Muscle of arm (tissue), 14 donors: Measurements from ENCODE around the gene MRPS2. TPM values are rescaled to one million over a fixed set of nuclear protein-coding genes. Genes with fewer than 3 reads are reported as not detected.
"Not testable (repeated sequence)": the region's sequence is repeated elsewhere in the genome, so short reads cannot be mapped to it uniquely, and the experiment has no call there.

Source experiments
- DNase-seq: peaks from one replicate; pipeline ENCODE4 v3.0.0-alpha.2; 2013
- long read RNA-seq, 11 donors: transcript quantifications; one replicate each; lab custom pipeline, GENCODE V29; 2026
- polyA plus RNA-seq, 12 donors: library from polyadenylated mRNA; unstranded; fragments of 120-200 nt; gene quantifications; one replicate each; pipeline ENCODE4 v1.2.1, GENCODE V29; 2013; ENCODE audit not compliant: insufficient read length in 12 of 12

The MRPS2 gene
- polyA plus RNA-seq: 10 to 100 TPM in 11 of 12 donors, not detected in 1; 17.2 to 45.4 (median 27.0) TPM
- long read RNA-seq, donor 1, transcript MRPS2-201 (4 exons, 1,510 nt): major isoform, 23 of 37 reads
- long read RNA-seq, donor 1, partial matches to known transcripts: 12 of 37 reads
- long read RNA-seq, donor 1, other reads (novel, unspliced or antisense): 0 of 37 reads
- long read RNA-seq, donor 2, transcript MRPS2-201 (4 exons, 1,510 nt): major isoform, 31 of 34 reads
- long read RNA-seq, donor 2, partial matches to known transcripts: 0 of 34 reads
- long read RNA-seq, donor 2, other reads (novel, unspliced or antisense): 0 of 34 reads
- long read RNA-seq, donor 3, transcript MRPS2-201 (4 exons, 1,510 nt): major isoform, 9 of 15 reads
- long read RNA-seq, donor 3, partial matches to known transcripts: 5 of 15 reads
- long read RNA-seq, donor 3, other reads (novel, unspliced or antisense): 0 of 15 reads
- long read RNA-seq, donor 4, transcript MRPS2-201 (4 exons, 1,510 nt): major isoform, 10 of 10 reads
- long read RNA-seq, donor 4, partial matches to known transcripts: 0 of 10 reads
- long read RNA-seq, donor 4, other reads (novel, unspliced or antisense): 0 of 10 reads
- long read RNA-seq, donor 5: 0 reads
- long read RNA-seq, donor 6, transcript MRPS2-201 (4 exons, 1,510 nt): major isoform, 18 of 19 reads
- long read RNA-seq, donor 6, partial matches to known transcripts: 0 of 19 reads
- long read RNA-seq, donor 6, other reads (novel, unspliced or antisense): 0 of 19 reads
- long read RNA-seq, donor 7, transcript MRPS2-201 (4 exons, 1,510 nt): major isoform, 11 of 11 reads
- long read RNA-seq, donor 7, partial matches to known transcripts: 0 of 11 reads
- long read RNA-seq, donor 7, other reads (novel, unspliced or antisense): 0 of 11 reads
- long read RNA-seq, donor 8, transcript MRPS2-201 (4 exons, 1,510 nt): major isoform, 20 of 21 reads
- long read RNA-seq, donor 8, partial matches to known transcripts: 0 of 21 reads
- long read RNA-seq, donor 8, other reads (novel, unspliced or antisense): 0 of 21 reads
- long read RNA-seq, donor 9, transcript MRPS2-201 (4 exons, 1,510 nt): major isoform, 10 of 11 reads
- long read RNA-seq, donor 9, partial matches to known transcripts: 0 of 11 reads
- long read RNA-seq, donor 9, other reads (novel, unspliced or antisense): 0 of 11 reads
- long read RNA-seq, donor 10, transcript MRPS2-201 (4 exons, 1,510 nt): major isoform, 20 of 30 reads
- long read RNA-seq, donor 10, partial matches to known transcripts: 10 of 30 reads
- long read RNA-seq, donor 10, other reads (novel, unspliced or antisense): 0 of 30 reads
- long read RNA-seq, donor 11, transcript MRPS2-201 (4 exons, 1,510 nt): major isoform, 23 of 23 reads
- long read RNA-seq, donor 11, partial matches to known transcripts: 0 of 23 reads
- long read RNA-seq, donor 11, other reads (novel, unspliced or antisense): 0 of 23 reads

DNA sequence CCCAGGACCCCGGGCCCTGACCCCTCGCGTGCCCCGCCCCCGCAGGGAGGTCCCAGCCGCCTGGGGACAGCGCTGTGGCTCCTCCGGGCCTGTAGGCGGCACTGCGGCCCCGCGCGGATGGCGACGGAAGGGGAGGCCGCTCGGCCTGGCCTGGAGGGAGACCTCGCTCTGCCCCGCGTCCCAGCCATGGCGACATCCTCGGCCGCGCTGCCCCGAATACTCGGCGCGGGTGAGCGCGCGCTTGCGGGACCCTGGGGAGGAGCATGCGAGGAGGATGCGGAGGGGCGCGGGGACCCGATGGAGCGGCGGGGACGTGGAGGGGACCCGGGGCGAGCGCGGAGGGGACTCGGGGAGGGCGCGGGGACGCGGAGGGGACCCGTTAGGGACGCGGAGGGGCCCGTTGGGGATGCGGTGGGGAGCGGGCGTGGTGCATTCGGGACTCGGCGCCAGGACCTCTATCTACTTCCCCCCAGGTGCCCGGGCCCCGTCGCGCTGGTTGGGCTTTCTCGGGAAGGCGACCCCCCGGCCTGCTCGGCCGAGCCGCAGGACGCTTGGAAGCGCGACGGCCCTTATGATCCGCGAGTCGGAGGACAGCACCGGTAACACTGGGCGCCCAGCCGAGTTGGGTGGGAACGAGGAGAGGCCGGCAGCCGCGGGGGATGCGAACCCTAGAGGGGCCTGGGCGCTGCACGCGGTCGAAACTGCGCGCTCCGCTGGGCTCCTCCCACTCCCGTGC is at the start of gene MRPS2:
Gene MRPS2 (plus strand): TSS at position 158 of the 736 bp plus-strand sequence. CDS start 29 bp downstream, at position 187.
- peak; percentile 84 for DNase-seq

DNA sequence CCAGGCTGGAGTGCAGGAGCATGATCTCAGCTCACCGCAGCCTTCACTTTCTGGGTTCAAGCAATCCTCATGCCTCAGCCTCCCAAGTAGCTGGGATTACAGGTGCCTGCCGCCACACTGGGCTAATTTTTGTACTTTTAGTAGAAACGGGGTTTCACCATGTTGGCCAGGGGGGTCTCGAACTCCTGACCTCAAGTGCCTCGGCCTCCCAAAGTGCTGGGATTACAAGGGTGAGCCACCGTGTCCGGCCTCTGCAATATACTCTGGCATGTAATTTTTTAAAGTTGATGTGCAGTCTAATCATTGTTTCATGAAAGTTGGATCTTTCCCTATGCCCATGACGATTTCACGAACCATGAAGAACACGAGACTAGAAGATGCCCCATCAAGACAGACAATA is 49.5 kb upstream of the MRPS2 start:
- no peak for DNase-seq

DNA sequence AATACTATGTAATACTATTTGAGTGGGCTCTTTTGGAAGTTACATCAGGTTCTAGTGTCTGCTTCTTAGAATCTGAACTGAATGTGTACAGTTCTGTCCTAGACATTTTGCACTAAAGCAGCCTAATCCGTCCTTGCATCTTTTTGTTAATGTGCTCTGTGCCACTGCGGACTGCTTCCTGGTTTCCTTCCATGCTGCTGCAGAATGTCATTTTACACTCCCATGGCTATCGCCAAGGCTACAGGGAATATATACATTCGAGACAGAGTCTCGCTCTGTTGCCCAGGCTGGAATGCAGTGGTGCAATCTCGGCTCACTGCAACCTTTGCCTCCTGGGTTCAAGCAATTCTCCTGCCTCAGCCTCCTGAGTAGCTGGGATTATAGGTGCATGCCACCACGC is 48.6 kb upstream of the MRPS2 start:
- DNase-seq: not testable (repeated sequence)

DNA sequence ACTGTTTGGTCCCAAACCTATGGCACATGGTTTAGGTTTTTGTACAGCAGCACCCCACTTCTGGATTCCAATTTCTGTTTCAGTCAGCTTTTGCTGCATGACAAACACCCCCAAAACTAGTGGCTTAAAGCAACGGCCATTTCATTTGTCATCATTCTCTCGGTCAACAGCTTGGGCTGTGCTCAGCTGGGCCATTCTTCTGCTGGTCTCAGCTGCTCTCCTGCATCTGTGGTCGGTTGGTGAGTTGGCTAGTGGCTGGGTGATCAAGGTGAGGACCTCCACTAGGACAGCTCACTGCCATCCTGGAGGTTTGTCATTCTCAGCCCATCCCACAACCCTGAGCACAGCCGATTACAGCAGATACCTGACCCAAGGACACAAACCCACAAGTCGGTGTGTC is 45.7 kb upstream of the MRPS2 start:
- DNase-seq: no peak

DNA sequence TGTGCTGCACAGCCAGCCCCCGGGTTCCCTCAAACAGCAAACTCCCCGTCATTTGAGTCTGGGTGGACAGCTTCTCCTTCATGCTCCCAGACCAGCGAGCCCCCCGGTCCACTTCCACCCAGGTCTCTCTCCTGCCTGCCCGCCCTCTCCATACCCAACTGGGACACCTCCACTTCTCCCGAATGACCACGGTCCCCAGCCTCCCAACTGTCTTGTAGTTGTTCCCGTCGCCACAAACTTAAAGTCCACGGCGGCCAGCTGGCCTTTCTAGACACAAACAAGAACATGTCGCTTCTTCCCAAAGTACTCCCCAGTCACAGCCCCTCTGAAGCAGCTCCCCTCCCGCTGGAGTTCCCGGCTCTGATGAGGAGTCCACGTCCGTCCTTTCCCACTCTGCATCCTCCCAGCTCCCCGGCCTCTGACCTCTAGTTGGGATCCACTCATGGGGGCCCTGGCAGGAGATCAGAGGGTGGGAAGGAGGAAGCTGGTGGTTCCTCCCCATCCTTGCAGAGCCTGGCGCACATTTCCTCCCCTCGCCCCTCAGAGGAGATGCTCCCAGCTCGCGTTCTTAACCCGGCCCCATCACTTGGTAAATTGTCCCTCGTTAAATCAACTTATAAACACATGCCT is 45.0 kb upstream of the MRPS2 start:
- no peak for DNase-seq

DNA sequence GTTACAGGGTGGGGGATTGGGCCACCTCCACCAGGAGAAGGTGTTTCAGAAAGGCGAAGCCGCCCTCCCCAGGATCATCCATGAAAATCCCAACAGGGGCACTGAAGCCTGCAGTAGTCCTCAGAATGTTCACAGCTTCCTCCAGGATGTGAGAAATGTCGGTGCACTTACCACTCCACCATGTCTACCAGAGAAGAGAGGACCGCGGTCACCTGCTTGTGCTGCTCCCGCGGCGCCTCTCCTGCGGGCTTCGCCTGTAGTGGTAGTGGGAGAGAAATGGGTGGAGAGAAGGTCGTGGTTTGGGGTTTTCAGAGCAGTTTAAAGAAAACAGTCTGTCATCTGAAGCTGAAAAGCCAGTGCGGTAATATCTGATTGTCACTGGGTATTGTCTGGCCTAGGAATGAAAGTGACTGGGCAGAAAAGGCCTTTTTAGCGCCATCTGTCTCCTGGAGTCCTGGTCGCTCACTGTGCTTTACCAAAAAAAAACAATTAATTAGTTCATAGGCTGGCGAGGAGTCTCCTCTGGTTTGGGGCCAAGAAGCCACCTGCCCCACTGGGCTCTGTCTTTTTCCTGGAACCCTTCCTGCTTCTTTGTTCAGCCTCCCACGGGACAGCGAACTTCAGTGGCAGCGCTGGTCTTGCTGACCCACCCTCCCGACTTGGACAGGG is 43.9 kb upstream of the MRPS2 start:
- no peak for DNase-seq

DNA sequence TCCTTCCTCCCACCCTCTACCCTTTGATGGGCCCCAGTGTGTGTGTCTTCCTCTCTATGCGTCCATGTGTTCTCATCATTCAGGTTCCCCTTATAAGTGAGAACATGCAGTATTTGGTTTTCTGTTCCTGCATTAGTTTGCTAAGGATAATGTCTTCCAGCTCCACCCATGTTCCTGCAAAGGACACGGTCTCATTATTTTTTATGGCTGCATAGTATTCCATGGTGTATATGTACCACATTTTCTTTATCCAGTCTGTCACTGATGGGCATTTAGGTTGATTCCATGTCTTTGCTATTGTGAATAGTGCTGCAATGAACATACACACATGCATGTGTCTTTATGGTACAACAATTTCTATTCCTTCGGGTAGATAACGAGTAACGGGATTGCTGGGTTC is 42.0 kb upstream of the MRPS2 start:
- not testable (repeated sequence) for DNase-seq

DNA sequence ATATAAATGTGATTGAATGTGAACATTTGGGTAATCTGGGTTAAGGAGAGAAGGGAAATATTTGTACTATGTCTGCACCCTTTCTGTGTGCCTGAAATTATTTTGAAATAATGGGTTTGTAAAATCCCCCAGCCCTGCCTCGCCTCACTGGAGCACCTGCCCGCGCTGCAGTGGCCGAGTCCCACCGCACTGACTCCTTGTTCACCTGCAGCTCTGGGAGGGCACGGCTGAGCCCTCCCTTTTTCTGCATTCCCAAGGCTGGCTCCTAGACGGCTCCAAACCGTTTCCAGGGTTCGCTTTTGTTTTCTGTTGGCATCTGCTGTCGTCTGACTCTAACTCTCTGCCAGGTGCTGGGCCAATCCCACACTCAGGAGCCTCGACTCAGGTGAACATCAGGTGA is 38.5 kb upstream of the MRPS2 start:
- no peak for DNase-seq

DNA sequence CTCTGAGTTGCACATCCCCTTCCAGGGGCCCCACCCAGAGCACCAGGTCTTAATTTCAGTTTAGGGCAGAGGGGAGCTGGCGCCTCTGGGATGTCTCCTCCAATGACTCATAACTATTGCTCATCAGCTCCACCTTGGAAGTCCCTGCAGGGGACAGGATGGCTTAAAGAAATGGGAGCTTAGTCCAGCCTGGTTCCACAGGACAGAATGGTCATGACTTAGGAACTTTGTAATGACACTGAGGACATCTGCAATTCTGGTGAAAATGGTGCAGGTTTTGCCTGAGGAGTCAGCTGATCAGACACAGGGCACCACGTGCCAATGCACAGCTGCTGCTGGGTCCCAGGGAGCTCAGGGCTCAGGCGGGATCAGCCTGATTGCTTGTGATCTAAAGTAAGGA is 37.3 kb upstream of the MRPS2 start:
- DNase-seq: no peak

DNA sequence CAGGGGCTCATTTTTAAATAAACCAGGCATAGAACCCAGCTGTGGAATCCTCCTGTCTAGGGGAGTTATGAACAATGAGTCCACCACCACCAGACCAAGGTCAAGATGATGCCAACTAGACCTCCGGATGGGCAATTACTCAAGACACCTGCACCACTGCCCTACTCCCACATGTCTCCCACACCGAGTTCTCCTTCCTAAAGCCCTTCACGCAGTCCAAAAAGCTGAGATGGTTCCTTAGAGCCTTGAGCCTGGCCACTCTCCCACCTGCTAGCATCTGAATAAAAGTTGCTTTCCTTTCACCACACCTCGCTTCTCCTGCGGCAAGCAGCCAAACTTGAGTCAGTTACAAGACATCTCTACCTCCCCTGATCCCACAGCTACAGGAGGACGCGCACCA is 36.3 kb upstream of the MRPS2 start:
- DNase-seq: no peak

DNA sequence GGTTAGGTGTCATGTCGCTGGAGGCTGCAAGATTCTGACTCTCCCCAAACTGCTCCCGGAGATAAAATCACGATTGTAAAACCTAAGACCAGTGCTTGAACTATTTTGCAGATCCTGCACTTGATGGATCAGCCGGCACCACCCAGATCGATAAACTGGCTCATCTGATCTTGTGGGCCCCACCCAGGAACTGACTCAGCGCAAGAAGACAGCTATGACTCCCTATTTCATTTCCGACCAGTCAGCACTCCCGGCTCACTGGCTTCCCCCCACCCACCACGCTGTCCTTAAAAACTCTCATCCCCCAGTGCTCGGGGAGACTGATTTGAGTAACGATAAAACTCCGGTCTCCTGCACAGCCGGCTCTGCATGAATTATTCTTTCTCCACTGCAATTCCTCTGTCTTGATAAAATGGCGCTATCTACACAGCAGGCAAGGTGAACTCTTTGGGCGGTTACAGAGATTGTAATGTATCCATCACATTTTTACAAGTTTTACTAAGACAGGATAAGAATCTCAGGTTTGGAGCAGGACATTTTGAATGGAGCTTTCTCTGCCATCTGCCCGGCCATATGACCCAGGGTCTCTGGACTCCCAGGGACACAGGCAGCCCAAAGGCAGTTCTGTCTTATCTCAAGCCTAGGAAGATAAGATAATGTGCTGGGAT is 31.5 kb upstream of the MRPS2 start:
- DNase-seq: no peak

DNA sequence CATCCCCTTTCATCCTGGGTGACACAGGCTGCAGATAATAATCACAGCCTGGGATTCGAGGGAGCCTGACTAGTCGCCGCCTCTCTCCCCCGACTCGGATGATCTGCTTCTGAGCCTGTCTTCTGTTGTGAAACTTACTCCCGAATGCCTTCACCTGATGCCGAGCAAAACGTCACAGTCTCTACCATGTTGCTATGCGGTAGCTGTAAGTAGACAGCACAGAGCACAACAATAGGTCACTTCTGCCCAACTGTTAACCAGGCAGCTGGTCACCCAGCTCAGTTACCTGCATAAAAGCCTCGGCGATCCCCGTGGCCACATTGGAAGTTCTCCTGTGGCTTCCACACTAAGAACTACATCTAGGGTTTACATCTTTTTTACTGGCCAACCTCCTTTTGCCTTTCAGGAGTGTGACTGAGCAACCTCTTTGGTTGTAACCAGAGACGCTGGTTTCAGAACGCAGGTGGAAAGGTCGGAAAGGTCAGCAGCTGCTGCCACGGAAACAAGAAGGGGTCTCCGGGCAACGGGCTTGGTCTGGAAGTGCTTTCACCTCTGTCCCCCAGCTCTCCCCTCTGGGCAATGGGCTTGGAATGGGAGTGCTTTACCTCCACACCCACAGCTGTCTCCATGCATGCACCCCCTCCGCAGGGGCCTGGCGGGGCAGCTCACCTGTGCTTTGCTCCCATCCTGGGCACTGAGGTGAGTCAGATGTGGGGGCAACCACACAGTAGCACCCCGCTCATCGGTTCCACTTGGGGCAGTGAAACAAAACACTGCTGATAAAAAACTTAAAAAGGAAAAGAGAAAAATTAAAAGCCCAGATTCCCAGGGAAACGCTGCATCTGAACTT is 28.5 kb upstream of the MRPS2 start:
- no peak for DNase-seq

DNA sequence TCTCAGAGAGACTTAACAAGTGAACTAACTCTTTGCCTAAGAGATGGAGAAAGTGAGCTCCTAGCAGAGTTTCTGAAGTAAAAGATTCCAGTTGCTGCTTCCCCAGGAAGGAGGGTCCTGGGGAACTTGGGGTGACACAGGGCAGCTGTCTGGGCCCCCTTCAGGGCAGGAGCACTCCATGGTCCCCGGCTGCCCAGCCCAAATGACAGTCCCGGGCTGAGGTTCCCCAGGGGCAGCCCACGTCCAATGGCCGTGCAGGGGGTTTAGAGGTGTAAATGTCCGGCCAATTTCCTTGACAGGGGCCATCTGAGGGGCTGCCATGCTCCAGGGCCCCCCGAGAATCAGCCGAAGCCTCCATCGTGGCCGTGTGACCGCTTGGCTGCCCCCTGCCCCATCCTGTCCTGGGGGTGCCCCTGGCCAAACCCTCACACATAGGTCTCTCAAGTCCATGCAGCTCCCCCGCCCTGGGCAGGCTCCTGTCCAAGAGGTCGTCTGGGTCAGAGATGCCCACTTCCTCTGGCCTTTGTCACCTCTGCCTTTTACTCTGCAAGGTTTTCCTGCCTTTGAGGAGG is 26.4 kb upstream of the MRPS2 start:
- no peak for DNase-seq

DNA sequence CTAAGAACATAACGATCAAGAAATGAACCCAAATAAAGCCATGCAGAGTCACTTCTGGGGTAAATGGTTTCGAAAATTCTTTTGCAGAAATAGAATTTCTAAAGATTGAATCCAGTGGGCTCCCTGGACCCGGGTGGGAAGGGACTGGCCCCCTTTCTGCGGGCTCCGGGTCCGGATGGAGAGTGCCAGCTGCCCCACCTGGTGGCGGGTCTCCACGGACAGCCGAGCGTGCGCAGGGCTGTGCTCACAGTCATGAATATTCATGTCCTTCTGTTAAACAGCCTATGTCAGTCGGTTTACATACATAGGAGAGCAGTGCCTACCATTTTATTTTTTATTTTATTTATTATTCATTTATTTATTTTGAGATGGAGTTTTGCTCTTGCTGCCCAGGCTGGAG is 25.6 kb upstream of the MRPS2 start:
- DNase-seq: no peak

DNA sequence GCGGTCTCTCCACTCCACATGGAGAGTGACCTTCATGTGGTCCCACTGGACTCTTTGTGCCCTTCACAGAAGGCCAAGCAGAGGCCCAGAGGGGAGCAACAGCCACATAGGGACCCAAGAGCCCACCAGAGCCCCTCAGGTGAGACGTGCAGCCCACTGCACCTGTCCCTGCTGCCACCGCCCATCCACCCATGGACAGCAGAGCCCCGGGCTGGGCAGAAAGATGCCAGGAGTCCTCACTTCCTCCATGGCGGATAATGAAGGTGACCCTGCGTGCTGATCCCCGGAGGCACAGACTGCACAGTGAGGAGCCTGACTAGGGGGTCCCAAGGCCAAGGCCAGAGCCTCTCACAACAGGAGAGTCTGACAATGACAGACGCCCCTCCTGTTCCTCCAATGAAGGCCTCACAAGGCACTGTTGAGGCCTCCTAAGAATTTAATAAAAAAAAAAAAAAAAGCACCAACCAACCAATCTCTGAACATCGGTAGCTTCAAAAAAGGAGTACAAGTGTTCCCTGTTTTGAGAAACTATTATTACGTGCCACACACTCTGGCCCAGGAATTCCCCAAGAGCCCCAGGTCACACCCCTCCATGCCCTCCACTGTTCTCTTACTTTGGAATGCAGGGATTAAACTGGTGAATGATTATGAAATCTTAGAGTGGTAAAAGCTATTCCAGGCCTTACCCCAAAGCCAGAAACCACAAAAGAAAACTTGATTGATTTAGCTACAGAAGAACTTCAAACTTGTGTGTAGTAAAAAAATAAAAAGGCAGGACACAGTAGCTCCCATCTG is 23.7 kb upstream of the MRPS2 start:
- DNase-seq: no peak

DNA sequence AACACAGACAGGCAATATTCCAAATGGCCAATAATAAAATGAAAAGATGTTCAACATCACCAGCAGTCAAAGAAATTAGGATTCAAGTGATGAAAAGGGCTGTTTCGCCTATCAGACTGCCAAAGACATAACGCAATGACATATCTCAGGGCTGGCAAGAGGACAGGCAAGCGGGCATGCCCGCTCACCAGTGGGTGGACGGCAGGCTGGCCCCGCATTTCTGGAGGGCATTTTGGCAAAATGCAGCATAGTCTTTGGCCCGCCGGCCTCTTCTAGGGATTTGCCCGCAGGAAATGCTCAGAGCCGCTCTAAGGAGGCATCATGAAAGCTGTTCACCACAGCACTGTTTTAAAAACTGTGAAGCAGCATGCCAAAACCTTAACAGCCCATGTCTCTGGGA is 22.3 kb upstream of the MRPS2 start:
- DNase-seq: no peak

DNA sequence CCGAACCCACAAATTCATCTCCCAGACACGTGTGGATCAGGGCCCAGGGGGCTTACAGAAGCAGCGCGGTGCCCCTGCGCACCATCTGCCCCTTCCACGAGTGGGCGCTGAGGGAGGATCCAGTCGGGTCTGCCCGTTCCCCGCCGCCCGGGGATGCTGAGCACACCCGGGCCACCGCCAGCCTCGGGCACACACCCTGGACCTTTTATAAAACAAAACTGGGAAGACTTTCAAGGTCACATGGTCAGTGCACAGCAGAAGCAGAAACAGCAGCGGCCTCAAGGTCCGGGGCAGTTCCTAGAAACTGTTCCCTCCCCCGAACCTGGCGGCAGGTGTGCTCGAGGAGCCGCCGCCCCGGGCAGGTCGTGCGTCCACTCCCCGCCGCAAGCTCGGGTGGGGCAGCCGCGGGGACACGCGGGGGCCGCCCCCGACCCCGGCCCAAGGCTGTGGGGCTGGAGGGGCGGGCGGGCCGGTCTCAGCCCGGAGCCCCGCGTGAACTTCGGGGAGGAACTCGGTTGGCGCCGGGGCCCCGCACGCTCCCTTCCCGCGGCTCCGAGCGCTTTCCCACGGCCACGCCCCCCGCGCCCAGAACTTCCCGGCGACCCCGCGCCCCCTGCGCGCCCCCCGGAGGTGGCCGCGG is 21.5 kb upstream of the MRPS2 start:
- no peak for DNase-seq
